Measurements from ENCODE around the gene SUPT6H. TPM values are rescaled to one million over a fixed set of nuclear protein-coding genes. Genes with fewer than 3 reads are reported as not detected.

SUPT6H gene
- total RNA-seq, 2 donors from 2014 or later = 40.1 to 47.1 TPM

DNA sequence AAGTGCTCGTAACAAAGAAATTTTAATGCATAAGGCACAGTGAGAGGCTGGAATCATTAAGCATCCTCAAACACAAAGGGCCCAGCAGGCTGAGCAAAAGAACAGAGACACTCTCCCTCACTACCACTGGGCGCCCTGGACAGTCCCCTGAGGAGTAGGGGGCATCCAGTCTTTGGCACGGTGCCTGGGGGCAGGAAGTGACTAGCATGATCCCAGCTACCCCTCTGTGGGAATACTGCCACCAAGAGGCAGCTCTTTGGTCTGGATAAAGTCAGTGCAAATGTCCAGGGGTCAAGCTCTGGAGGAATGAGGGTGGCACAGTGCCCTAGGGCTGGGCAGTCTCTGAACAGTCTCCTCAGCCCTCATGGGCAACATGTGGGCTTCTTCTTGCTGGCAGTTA is 52.3 kb downstream of the SUPT6H start:
- Histone ChIP-seq H3K9me3 (no peaks in the 10 kb centered on the region), H3K36me3 (no peaks in the 10 kb centered on the region), H3K4me3 (no peak overlapping the region), H3K9ac (ENCODE audit: low read depth in 2 of 2, low read length in 2 of 2) (no peak overlapping the region), H3K4me1 (no peaks in the 10 kb centered on the region), H3K27me3 (peaks cover 11% of the 10 kb centered on the region), H3K27ac (no peak overlapping the region)
- TF ChIP-seq, protein P1, sequence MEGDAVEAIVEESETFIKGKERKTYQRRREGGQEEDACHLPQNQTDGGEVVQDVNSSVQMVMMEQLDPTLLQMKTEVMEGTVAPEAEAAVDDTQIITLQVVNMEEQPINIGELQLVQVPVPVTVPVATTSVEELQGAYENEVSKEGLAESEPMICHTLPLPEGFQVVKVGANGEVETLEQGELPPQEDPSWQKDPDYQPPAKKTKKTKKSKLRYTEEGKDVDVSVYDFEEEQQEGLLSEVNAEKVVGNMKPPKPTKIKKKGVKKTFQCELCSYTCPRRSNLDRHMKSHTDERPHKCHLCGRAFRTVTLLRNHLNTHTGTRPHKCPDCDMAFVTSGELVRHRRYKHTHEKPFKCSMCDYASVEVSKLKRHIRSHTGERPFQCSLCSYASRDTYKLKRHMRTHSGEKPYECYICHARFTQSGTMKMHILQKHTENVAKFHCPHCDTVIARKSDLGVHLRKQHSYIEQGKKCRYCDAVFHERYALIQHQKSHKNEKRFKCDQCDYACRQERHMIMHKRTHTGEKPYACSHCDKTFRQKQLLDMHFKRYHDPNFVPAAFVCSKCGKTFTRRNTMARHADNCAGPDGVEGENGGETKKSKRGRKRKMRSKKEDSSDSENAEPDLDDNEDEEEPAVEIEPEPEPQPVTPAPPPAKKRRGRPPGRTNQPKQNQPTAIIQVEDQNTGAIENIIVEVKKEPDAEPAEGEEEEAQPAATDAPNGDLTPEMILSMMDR (IDR thresholded peaks at IDR 0.05) = no peak
- intact Hi-C loops (cut with DNase I) = no loop called here
- DNase-seq = no peak

DNA sequence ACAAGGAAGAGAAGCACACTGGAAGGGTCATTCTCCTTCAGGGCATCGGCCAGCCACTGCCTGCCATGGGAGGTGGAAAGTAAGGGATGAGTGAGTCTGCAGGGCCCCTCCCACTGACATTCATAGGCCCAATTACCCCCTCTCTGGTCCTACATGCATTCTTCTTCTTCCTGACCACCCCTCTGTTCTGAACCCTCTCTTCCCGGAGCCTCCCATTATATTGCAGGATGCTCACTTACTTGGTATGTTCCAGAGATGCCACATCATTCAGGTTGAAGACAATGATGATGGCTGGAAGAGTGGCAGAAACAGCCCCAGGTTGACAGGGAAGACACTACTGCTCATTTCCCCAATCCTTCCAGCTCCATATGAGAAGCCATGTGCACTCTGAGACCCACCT is 53.2 kb downstream of the SUPT6H start:
- intact Hi-C loops (cut with DNase I) = no loop called here
- H3K27me3 ChIP-seq = peaks cover 11% of the 10 kb centered on the region
- TF ChIP-seq, protein P1 (IDR thresholded peaks at IDR 0.05) = no peak
- H3K9ac ChIP-seq (ENCODE audit: low read depth in 2 of 2, low read length in 2 of 2) = no peak overlapping the region
- no peak overlapping the region for H3K4me3 ChIP-seq
- H3K36me3 ChIP-seq = no peaks in the 10 kb centered on the region
- no peak for DNase-seq
- H3K4me1 ChIP-seq = no peaks in the 10 kb centered on the region
- no peak overlapping the region for H3K27ac ChIP-seq
- H3K9me3 ChIP-seq = no peaks in the 10 kb centered on the region

DNA sequence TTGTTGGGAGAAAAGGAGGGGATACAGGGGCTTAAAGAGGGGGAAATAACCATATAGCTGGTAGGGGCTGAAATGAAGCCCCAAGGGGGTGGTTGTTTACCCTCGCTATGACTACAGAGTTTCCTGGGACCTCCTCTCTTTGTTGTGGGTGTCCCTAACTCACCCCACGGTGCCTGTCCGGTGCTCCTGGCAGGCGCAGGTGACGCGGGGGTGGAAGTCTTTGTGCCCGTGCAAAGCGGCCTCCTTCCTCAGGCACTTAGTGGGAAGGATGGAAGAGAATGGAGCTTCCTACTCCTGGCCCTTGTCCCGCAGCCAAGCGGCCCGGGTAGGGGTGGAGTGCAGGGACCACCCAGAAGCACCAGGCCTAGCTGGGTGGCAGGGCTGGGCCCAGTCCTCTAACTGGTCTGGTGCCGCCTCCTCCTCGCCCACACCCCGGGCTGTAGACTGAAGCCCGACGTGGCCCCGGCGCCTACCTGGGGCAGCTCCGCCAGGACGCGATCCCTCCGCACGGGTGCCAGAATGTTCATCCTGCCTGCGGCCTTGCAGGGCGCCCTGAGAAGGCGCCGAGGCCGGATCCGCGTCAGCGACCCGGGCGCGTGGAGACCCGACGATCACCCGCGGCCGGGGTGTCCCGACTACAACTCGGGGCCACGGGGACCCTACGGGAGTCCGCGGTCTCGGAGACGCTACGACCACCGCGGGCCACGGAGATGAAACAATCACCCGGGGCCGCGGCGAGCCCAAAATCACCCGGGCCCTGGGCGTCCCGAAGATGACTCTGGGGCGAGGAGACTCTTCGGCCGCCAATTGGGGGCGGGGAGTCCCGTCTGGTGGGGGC is 55.0 kb downstream of the SUPT6H start:
- peaks cover 2% of the 10 kb centered on the region for H3K36me3 ChIP-seq
- peak overlapping the region; percentile 44 for H3K4me3 ChIP-seq
- H3K9me3 ChIP-seq = no peaks in the 10 kb centered on the region
- H3K27ac ChIP-seq = peak overlapping the region; percentile 71
- DNase-seq = peak; percentile 34
- H3K4me1 ChIP-seq = peaks cover 11% of the 10 kb centered on the region
- intact Hi-C loops (cut with DNase I) = no loop called here
- H3K27me3 ChIP-seq = peaks cover 11% of the 10 kb centered on the region
- TF ChIP-seq, protein P1 (IDR thresholded peaks at IDR 0.05) = no peak
- H3K9ac ChIP-seq (ENCODE audit: low read depth in 2 of 2, low read length in 2 of 2) = peak overlapping the region; percentile 63 to 73

DNA sequence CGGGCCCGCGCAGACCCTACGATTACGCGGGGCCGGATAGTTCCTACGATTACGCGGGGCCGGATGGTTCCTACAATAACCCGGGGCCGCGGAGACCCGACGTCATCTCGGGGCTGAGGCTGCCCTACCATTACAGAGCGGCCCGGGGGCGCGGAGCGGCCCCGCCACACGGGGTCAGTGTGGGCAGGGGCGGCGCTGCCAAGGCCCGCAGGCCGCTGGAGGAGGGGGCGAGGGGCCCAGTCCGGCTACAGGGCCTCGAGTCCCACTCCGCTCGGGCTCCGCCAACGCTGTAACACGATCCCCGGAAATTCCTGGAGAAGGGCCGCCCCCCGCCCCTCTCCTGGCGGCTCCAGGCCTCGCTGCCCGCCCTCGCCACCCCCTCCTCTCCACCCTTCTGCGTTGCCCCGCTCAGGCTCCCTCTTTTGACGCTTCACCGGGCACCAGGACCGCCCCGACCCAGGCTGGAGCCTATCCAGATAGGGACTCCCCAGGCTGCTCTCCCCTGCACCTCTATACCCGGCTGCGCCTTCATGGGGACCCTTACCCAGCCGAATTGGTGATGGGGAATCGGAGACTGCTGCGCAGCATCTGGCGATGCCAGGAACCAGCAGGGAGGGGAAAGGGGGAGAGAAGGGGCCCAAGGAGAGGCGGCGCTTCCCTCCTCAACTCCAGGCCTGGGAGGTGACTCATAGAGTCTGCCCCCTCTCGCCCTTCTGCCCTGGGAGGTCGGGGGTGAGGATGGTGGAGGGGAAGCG is 55.8 kb downstream of the SUPT6H start, which contains the start of gene RAB34:
RAB34 (minus strand) TSS at position 291 of the 755 bp plus-strand sequence. CDS start 602 bp downstream, outside the sequence.
- TF ChIP-seq, protein P1 (IDR thresholded peaks at IDR 0.05) = no peak
- H3K4me3 ChIP-seq = peak within 1 kb of the TSS; percentile 44
- H3K4me1 ChIP-seq = peaks cover 13% of the 10 kb centered on the region
- no peaks in the 10 kb centered on the region for H3K9me3 ChIP-seq
- H3K27me3 ChIP-seq = peaks cover 11% of the 10 kb centered on the region
- intact Hi-C loops (cut with DNase I) = no loop called here
- H3K9ac ChIP-seq (ENCODE audit: low read depth in 2 of 2, low read length in 2 of 2) = peak within 1 kb of the TSS; percentile 63 to 73
- peak; percentile 50 for DNase-seq
- H3K27ac ChIP-seq = peak within 1 kb of the TSS; percentile 71
- peaks cover 10% of the 10 kb centered on the region for H3K36me3 ChIP-seq

DNA sequence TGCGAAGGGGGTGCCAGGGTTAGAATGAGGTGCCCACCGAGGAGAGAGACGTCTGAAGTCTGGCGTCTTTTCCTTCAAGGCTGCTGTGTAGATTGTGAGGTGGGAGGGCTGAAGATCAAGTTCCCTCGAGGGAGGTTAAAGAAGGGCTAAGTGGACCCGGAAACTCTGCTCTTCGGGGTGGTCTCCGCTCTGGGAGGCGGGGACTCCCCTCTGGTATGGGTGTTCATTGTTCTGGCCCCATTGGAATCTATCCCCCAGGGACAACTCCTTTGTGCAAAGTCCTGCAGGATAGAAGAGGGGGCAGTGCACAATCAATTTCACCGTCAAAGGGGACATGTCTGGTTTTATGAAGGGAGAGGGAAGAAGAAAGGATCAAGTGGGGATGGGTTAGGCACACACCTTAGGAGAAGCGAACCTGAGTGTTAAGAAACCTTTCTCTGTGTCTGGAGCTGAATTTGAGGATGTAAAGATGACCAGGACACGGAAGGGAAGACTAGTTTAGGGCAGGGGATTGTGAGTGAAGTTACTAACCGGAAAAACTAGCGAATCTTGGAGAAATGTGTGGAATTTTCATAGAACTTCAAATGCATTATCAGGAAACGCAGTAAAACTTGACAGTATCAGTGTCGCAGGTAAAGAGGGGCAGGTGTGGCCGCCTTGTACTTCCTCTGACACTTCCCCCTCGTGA is 56.5 kb downstream of the SUPT6H start:
- Histone ChIP-seq H3K9ac (ENCODE audit: low read depth in 2 of 2, low read length in 2 of 2) (peak overlapping the region; percentile 30 to 73), H3K36me3 (peaks cover 12% of the 10 kb centered on the region), H3K27me3 (peaks cover 11% of the 10 kb centered on the region), H3K9me3 (no peaks in the 10 kb centered on the region), H3K4me3 (peak overlapping the region; percentile 70), H3K27ac (peak overlapping the region; percentile 71), H3K4me1 (peaks cover 13% of the 10 kb centered on the region)
- intact Hi-C loops (cut with DNase I) = no loop called here
- TF ChIP-seq, protein P1 (IDR thresholded peaks at IDR 0.05) = no peak
- DNase-seq = no peak
